Stimulated activated CD8-positive, alpha-beta memory T cell treated with anti-CD3 and anti-CD28 coated beads, Interleukin-4, amount 100 ng/mL, for 24 hours (primary cell): ENCODE results near the gene TCEA2.
A peak's percentile ranks its signal among the peaks of the same experiment; 100 is the strongest.

Experiments used
- DNase-seq: peaks from one replicate; pipeline ENCODE4 v3.0.0-alpha.2; 2020; ENCODE audit warnings: low read depth

Gene TCEA2

DNA sequence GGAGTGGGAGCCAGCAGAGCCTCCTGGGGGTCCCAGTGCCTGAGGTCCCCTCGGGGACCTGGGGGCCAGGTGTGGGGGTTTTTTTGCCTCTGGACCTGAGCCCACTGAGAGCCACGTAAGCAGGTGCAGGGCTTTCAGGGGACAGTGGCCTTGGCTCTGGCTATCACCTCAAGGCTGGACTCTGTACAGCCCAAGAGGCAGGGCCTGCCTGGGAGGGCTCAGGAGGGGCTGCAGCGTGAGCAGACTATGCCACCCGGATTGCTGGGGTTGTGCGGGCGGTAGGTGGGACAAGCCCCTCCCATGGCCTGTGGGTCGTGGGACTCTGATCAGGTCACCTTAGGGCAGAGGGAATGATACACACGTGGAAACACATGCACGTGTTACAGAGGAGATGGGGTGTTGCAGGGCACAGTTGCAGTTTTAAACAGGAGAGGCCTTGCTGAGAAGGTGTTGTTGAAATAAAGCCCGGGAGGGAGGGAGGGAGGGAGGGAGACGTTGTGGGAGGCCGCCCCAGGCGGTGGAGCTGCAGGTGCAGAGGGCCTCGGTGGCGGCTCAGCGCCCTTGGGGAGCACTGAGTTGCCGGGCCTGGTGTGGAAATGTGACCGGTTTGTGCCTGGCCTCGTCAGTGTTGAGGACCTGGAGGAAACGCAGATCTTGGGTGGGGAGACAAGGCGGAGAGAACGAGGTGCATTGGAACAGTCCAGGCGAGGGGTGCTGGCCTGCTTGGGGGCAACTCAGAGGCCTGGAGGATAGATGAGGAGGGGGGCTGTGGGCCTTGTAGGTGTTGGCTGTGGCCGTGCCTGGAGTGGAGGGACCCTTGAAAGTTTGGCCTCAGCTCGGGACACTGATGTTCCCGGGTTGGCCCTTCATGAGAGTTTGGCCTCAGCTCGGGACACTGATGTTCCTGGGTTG lies 2.3 kb downstream of the TCEA2 start:
- no peak for DNase-seq

DNA sequence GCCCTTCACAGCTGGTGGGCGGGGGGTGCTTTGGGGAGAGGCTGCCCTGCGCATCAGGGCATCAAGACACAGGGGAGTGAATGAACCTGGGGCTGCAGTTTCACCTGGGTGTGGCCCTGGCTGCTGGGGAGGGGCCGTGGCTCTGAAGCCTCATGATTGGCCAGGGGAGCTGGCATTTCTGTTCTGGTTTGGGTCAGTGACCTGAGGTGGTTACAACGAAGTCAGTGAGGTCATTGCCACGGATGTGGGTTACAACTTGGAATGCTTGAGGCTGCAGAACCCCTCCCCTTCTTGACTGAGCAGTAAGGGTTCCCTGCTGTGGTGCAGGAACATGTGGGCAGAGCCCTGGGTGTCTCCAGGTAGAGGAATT lies 3.0 kb downstream of the TCEA2 start:
- peak; percentile 32 for DNase-seq

DNA sequence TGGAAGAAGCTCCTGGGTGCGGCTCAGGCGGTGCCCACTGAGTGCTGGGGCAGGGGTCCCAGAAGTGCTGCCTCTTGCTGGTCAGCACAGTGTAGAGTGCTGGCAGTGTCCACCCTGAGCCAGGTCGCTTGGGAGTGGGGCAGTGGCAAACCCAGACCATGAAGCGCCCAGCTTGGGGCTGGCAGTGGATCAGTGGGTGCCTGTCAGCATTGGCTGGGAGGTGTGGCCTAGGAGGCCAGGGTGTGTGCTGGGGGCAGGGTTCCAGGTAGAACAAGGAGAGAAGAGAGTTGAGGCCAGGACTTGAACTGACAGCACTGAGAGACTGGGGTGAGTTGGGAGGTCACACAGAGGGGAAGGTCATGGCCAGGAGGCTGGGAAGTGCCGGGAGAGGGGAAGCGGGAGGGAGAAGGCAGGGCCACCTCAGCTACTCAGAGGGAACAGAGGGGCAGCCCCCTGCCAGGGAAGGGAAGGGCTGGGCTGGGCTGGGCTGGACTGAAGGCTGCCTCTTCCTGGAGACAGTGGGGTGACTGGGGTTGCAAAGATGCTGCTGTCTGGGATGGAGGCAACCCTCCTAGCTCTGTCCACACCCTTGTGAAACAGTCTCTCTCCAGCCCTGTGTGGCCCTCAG lies 4.1 kb downstream of the TCEA2 start:
- DNase-seq = no peak

DNA sequence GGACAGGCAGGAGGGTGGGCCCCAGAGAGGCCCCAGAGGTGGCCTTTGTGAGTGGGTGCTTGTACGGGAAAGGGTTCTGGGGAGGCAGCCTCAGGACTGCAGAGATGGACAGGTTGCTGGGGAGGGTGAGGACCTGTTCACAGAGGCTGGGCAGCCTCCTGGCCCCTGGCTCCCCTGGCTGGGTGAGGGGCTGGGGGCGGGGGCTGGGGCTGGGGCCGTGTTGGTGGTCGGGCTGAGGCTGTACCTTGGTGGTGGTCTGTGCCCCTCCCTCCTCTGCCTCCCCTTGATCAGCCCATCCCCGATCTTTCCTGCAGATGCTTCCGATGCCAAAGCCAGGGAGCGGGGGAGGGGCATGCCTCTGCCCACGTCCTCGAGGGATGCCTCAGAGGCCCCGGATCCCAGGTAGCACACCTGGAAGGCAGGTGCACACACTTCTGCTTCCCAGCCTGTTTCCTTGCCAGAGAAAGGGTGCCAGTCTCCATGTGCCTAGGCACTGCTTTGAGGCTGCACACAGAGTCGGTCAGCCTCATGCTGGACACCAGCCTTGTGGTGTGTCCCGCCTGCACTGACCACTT lies 4.8 kb downstream of the TCEA2 start:
- DNase-seq = no peak

DNA sequence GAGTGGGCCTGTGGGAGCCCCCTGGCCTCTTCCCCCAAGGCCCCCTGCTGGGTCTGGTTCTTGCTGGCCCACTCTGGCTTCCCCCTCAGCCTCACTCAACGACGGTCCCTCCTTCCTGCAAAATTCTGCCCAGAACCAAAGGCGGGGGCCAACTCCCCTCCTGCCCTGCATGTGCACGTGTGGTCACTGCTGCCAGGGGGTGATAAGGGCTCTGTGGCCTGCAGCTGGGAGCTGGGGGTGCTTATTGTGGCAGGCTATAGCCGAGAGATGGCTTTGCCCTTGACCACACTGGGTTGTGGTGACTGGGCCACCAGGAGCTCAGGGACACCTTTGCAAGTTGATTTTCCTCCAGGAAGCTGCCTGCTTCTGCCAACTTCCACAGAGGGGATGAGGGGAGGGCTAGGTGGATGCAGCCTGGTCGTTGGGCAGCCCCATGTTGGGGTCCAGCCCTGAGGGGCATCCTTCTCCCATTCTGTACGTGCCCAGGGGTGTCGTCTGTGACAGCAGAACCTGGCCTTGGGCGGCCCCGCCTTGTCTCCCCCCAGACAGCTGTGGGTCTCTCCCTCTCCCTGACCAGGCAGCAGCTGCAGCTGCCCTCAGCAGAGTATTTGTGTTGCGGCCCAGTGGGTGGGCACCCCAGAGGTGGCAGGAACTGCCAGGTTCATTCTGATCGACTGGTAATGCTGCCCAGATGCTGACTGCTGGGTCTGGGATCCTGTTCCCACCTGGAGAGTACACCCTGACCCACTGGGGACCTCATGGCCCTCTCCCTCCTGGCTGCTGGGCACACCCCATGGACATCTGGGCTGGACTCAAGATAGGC lies 5.6 kb downstream of the TCEA2 start:
- DNase-seq = no peak

DNA sequence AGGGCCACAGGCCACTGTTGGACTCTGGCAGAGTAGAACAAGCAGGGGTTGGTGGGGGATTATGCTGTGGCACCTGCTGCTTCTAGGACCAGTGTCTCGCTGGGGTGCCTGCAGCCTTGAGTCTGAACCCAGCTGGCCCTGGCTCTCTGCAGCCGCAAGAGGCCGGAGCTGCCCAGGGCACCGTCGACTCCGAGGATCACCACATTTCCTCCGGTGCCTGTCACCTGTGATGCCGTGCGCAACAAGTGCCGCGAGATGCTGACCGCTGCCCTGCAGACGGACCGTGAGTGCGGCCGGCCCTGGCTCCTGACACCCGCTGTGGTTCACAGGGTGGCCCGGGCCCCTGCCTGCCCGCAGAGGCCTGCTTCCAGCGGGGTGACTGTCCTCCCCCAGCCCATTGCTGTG lies 6.2 kb downstream of the TCEA2 start:
- no peak for DNase-seq

DNA sequence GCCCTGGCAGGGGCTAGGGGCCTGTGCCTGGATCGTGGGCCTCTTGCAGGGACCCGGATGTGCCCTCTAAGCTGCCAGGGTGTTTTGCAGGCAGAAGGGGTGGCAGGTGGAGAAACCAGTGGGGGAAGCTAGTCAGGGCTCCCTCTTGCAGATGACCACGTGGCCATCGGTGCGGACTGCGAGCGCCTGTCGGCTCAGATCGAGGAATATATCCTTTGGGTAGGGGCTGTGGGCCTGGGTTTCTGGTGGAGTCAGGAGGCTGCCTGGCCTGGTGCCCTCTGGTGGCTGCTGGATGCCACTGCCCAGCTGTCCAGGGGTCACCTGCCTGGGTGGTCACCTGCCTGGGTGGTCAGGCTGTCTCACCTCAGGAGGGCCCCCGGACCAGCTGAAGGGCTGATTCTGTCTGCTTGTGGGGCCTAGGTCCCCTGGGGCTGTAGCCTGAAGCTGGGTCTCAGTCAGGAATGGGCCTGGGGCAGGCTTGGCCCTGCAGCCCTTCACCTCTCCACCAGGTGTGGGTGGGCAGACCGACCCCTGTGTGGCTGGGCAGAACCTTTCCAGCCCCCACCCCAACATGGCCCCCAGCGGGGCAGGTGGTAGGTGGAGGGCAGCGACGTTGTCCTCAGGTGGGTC lies 6.7 kb downstream of the TCEA2 start:
- DNase-seq = no peak

DNA sequence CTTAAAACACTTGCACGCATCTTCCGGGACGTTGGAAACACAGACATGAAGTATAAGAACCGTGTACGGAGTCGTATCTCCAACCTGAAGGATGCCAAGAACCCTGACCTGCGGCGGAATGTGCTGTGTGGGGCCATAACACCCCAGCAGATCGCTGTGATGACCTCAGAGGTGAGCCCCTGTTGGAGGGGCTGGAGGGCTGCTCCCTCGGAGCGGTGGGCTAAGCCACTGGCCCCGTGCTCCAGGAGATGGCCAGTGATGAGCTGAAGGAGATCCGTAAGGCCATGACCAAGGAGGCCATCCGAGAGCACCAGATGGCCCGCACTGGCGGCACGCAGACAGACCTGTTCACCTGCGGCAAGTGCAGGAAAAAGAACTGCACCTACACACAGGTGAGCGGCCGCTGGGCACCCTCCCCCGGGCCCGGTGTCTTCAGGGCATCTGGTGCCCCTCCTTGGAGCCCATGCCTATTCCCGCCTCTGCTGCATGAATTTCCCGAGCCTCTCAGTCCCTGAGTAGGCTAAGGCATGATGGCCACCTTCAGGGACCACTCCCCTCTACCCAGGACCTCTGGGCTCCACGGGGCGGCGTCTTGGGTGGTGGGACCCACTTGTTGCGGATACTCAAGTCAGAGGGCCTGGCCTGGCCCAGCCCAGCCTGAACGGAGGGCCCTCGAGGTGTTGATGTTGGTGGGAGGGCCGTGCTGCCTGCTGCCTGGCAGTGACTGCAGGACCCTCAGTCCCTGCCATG lies 7.4 kb downstream of the TCEA2 start:
- no peak for DNase-seq

DNA sequence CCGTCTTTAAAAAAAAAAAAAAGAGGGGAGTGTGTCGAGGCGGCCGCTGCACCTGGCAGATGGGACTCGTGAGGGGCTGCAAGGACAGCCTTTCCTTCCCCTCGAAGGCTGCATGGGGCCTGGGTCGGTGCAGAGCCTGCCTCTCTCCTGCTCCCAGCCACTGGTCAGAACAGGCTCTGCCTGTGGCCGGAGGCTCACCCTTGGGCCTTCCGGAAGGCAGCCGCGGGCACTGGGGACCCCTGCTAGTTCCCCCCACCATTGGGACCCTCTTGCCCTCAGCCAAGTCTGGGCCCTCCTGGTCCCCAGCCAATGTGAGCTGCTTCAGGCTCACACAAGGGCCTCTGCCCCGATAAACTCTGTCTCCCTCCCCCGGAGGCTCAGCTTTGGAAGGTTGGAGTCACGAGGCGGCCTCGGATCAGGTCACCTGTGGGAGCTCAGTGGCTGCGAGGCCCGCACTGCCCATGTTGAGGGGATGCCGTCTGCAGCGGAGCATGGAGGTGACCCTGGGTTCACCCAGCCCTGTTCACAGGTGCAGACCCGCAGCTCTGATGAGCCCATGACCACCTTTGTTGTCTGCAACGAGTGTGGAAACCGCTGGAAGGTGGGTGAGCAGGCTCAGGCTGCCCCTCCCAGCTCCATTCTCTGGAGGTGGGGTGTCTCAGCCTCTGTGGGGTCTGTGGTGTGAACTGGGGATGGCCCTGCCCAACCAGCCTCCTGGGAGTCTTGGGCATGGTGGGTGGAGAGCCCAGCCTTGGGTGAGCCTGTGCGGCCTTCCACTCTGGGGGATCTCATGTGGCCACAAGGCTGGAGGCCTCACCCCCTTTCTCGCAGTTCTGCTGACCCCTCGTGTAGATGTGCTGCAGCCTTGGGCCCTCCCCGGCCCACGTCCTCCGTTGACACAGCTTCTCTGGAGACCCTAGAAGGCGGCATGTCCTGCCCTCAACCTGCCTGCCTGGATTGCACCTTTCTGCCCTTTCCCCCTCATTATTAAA lies 8.6 kb downstream of the TCEA2 start:
- DNase-seq = no peak

DNA sequence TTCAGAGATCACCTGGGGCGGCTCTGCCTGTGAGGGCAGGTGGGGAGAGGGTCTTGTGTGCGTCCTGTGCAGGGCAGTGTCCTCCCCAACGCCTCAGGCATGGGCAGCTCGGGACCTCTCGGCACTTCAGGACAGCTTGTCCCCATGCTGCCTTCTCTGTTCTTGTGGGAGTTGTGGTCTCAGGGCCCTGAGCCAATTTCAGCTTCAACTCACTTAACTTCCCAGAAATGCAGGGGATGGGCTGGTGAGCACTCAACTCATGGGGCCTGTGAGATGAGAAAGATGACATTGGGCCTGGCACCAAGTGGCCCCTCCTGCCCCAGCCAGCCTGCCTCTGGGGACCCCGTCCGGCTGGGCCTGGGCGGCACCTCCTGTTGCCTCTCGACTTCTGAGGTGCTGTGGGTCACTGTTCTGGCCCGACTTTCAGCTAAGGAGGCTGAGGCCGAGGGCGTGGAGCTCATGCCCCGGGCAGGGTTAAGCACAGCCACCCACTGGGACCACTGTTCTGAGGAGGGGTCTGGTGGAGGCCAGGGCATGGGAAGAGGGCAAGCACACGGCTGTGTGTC lies 9.6 kb downstream of the TCEA2 start:
- no peak for DNase-seq

DNA sequence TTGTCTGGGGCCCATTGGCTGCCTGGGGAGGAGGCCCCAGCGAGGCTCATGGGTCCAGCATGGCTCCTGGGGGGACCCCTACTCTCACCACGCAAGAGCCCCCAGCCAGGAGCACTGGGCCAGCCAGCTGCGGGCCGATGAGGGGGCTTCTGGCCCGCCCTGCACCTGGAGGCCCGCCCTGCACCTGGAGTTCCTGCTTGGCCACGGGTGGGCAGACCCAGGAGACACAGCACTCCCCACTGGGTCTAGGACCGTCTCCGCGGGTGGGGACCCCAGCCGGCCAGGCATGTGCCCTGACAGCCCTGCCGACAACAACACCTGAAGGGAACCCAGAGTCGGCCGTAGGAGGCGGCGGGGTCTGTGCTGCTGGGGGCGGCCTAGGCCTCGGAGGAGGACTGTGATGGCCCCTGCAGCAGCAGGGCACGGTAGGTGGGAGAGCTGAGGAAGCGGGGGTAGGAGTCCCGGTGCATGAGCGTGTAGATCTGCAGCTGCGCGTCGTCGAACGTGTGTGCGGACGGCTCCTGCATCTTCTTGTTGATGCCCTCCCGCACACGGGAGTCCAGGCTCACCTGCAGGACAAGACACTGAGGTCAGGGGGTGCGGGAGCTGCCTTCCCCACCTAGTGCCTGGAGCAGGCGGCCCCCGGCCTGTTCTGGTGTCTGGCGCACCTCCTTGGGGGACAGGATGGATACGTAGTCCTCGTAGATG lies 10.6 kb downstream of the TCEA2 start:
- DNase-seq = no peak

DNA sequence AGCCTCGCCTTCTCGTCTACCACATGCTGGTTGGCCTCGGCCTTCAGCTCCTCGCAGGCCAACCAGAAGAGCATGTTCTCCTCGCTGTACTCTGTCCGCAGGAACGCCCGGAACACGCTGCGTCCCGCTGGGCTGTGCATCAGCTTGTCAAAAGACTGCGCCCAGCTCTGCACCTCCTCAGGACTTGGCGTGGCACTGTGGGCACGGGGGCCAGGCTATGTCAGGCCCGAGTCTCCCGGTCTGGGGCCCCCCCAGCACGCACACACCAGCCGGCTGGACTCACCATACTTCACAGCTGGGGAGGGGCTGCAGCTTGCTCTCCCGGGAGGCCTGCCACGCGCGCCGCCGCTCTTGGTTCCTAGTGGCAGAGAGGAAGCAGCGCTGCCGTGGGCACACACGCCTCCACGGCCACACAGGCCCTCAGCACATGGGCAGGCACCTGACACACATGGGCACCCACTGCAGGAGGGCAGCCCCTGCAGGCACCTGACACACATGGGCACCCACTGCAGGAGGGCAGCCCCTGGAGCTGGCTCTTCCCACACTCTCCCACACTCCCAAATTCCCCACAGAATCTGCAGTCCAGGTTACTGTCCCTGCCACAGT lies 11.3 kb downstream of the TCEA2 start:
- DNase-seq = no peak

DNA sequence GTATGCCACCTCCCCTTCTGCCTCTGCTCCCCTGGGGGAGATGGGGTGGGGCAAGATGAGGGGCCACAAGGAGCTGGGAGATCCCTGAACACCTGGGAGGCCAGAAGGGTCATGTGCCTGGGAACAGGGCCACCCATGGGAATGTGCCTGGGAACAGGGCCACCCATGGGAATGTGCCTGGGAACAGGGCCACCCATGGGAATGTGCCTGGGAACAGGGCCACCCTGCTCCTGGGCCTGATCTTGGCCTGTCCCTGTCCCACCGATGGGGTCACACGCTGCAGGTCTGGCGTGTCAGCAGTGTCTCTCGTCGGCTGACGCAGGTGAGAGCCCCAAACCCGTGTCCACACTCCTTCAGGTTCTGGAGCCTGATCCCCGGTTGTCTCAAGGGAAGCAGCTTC lies 12.0 kb downstream of the TCEA2 start:
- DNase-seq = no peak

DNA sequence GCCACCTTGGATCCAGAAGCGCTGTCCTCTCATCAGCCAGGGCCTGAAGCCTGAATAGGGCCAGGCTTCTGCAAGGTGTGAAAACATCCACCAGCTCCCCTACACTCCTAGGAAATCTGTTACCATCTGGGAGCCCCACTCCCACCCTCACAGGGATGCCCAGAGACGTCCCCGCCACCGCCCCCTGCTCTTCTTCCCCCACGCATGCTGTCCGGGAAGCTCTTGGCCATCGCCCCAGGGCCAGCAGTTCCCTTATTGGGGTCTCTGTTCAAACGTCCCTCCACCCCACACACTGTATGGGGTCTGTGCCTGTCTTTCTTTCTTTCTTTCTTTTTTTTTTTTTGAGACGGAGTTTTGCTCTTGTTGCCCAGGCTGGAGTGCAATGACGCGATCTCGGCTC lies 12.6 kb downstream of the TCEA2 start:
- DNase-seq = no peak

DNA sequence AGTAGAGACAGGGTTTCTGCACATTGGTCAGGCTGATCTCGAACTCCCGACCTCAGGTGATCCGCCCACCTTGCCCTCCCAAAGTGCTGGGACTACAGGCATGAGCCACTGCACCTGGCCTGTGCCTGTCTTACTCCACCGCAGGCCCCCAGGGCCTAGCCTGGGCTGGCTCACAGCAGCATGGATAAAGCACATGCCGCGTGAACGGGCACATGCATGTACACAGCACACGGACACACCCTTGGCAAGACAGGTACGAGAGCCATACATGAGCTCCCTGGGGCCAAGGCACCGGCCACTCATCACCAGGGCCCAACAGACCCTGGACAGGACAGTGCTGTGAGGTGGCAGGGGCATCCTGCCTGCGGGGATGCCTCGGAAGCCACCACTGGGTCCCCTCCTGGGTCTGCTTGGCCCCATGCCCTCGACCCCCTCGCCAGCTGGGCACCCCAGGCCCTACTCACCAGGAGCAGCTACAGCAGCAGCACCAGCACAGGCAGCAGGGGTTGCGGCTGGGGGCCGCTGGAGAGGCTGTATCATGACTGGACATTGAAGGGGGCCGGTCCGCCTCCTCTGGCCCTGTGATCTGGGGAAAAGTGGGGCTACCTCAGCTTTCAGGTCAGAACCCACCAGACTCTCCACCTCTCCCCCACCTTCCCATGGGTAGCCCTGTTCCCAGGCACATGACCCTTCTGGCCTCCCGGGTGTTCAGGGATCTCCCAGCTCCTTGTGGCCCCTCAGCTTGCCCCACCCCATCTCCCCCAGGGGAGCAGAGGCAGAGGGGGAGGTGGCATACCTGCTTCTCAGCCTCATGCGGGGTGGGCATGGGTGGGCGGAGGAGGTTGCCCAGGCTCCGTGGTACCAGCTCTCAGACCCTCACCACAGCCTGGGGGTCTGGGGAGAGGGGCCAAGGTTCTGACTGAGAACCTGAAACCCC lies 13.3 kb downstream of the TCEA2 start:
- no peak for DNase-seq

DNA sequence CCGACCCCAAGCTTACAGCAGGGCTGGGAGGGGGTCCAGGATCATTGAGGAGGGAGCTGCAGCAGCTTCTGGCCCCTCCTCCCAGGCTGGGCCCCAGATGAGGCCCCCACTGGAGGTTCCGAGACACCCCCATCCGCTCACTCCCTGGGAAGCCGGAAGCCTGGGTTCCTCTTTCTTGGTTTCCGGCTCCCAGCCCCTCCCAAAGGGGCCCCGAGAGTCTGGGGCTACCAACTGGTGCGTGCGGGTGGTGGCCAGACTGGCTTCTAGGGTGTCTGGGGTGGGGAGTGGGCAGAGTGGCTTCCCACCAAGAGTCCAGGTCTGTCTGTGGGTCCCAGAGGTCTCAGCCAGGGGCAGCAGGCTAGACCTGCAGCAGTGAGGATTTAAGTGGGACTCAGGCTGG lies 14.1 kb downstream of the TCEA2 start:
- peak; percentile 28 for DNase-seq

DNA sequence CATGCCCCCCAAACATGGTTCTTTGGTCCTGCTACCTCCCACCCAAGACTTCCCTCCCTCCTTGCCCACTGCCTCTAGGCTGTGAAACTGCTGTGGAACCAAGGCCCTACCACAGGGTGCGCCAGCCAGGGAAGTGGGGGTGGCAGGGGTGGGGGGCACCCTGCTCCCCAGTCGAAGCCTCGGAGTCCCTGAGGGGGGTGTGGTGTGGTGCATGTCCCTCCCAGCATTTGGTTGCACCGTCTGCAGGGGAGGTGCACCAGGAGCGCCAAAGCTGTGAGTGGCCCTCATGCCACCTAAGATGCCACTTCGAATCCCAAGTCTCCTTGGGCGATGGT lies 14.5 kb downstream of the TCEA2 start:
- DNase-seq = no peak
